B cell (primary cell): Measurements from ENCODE around the gene IL1A. TPM values are rescaled to one million over a fixed set of nuclear protein-coding genes. Genes with fewer than 3 reads are reported as not detected.

Experiments used
- ATAC-seq: fragments of 200-7000 bp; cut with Tn5 transposase; one replicate; pipeline ENCODE4 v1.10.0; 2021; ENCODE audit warnings: low read depth, mild to moderate bottlenecking, moderate number of reproducible peaks, moderate library complexity
- CTCF ChIA-PET: fragments of 350-600 bp; sonication (Branson Sonifier 250); formaldehyde crosslinking; loops from one replicate; lab custom pipeline; 2021; ENCODE audit warnings: antibody characterized with exemption, inconsistent platforms; lab: Charles Lee
- POLR2A ChIA-PET: fragments of 350-600 bp; sonication (Branson Sonifier 250); formaldehyde crosslinking; loops from one replicate; lab custom pipeline; 2021; ENCODE audit warnings: antibody characterized with exemption; lab: Charles Lee
- DNase-seq: peaks from one replicate; pipeline ENCODE4 v3.0.0; 2013
- H2AFZ ChIP-seq: 2 replicates; pipeline ENCODE4 v1.6.1; 2012; ENCODE audit warnings: mild to moderate bottlenecking, low read depth, low read length; ENCODE audit not compliant: insufficient read depth, poor library complexity, severe bottlenecking
- H3K27ac ChIP-seq, 2 donors: 1 replicate in 1 of 2; 2 replicates in 1 of 2; pipeline ENCODE4 v1.5.1; 2012 to 2013; ENCODE audit warnings: low read length in 2 of 2, mild to moderate bottlenecking in 2 of 2, moderate library complexity in 1 of 2
- H3K27me3 ChIP-seq, 4 experiments: fragments of 200-600 bp in 1 of 4; sonication (generic) in 1 of 4; replicated peaks in 1 of 4; 1 replicate in 2 of 4; 2 replicates in 2 of 4; pipeline versions ENCODE4 v1.6.1 to v1.7.0; 2013 to 2016; ENCODE audit warnings: low read length in 3 of 4, mild to moderate bottlenecking in 2 of 4, mixed read lengths in 1 of 4, moderate library complexity in 1 of 4; ENCODE audit not compliant: insufficient read depth in 4 of 4, control insufficient read depth in 3 of 4; ENCODE audit errors: control extremely low read depth in 1 of 4
- H3K36me3 ChIP-seq, 2 experiments: replicated peaks in 1 of 2; 1 replicate in 1 of 2; 2 replicates in 1 of 2; pipeline versions ENCODE4 v1.6.1 to v1.7.1; 2013; ENCODE audit warnings: low read length in 1 of 2; ENCODE audit not compliant: insufficient read depth in 2 of 2, control insufficient read depth in 1 of 2; ENCODE audit errors: control extremely low read depth in 1 of 2, extremely low read depth in 1 of 2
- H3K4me1 ChIP-seq, 2 donors: fragments of 200-600 bp in 1 of 2; sonication (generic) in 1 of 2; 1 replicate in 1 of 2; 2 replicates in 1 of 2; pipeline versions ENCODE4 v1.5.1 to v1.6.1; 2013 to 2017; ENCODE audit warnings: low read length in 2 of 2; ENCODE audit not compliant: control insufficient read depth in 2 of 2, insufficient read depth in 2 of 2
- H3K4me2 ChIP-seq: replicated peaks from 2 replicates; pipeline ENCODE3; 2012; ENCODE audit warnings: mild to moderate bottlenecking, low read depth, low read length; ENCODE audit not compliant: poor library complexity, severe bottlenecking
- H3K4me3 ChIP-seq, 5 experiments: fragments of 200-600 bp in 1 of 5; sonication (generic) in 1 of 5; 1 replicate in 3 of 5; 2 replicates in 2 of 5; pipeline versions ENCODE4 v1.5.1 to v1.7.0; 2011 to 2016; ENCODE audit warnings: low read length in 4 of 5, mild to moderate bottlenecking in 4 of 5, low read depth in 2 of 5, control low read depth in 1 of 5, moderate library complexity in 1 of 5; ENCODE audit not compliant: insufficient read depth in 1 of 5; ENCODE audit errors: control extremely low read depth in 1 of 5, extremely low read depth in 1 of 5
- H3K79me2 ChIP-seq: fragments of 200-600 bp; sonication (generic); one replicate; pipeline ENCODE4 v1.6.0; 2016; ENCODE audit warnings: low read length; ENCODE audit not compliant: control insufficient read depth, insufficient read depth
- H3K9ac ChIP-seq: fragments of 200-600 bp; sonication (generic); 2 replicates; pipeline ENCODE4 v1.6.1; 2017; ENCODE audit warnings: mild to moderate bottlenecking, low read length, moderate library complexity
- H3K9me3 ChIP-seq, 3 donors: one replicate each; pipeline versions ENCODE4 v1.6.1 to v1.7.1; 2013; ENCODE audit warnings: low read length in 2 of 3; ENCODE audit not compliant: control insufficient read depth in 2 of 3, insufficient read depth in 1 of 3; ENCODE audit errors: control extremely low read depth in 1 of 3
- H4K20me1 ChIP-seq: 2 replicates; pipeline ENCODE4 v1.6.0; 2012; ENCODE audit warnings: mild to moderate bottlenecking, low read length; ENCODE audit not compliant: insufficient read depth, control insufficient read depth, poor library complexity, severe bottlenecking
- H3K27ac Mint-ChIP-seq: one replicate; pipeline ENCODE4 v1.8.0; 2021; ENCODE audit warnings: mixed read lengths
- H3K27me3 Mint-ChIP-seq: one replicate; pipeline ENCODE4 v1.8.0; 2021; ENCODE audit warnings: mixed read lengths
- H3K4me1 Mint-ChIP-seq: one replicate; pipeline ENCODE4 v1.8.0; 2021; ENCODE audit warnings: mixed read lengths
- H3K4me3 Mint-ChIP-seq: one replicate; pipeline ENCODE4 v1.8.0; 2021; ENCODE audit warnings: mixed read lengths
- H3K9me3 Mint-ChIP-seq: one replicate; pipeline ENCODE4 v1.8.0; 2022; ENCODE audit warnings: mixed read lengths; ENCODE audit not compliant: insufficient read depth
- EZH2 ChIP-seq: IDR thresholded peaks from 2 replicates; pipeline ENCODE4 v1.6.1; 2012; ENCODE audit warnings: borderline replicate concordance, low read depth, mild to moderate bottlenecking, moderate library complexity, low read length; ENCODE audit not compliant: insufficient read depth, poor library complexity, severe bottlenecking
- whole genome bisulfite sequencing: methylation state at CpG from one replicate; pipeline ENCODE4 v1.1.5; 2013; ENCODE audit warnings: missing lambda C conversion rate; ENCODE audit not compliant: insufficient coverage; 5-methylcytosine and 5-hydroxymethylcytosine counted together
- intact Hi-C: fragments of 100-400 bp; cut with micrococcal nuclease; formaldehyde crosslinking; loops from one replicate; pipeline ENCODE4 v1.10.0; 2022
- polyA plus RNA-seq: library from polyadenylated mRNA; depleted of rRNA; stranded (reverse); fragments of >200 nt; gene quantifications from 2 replicates; pipeline ENCODE4 v1.2.3, GENCODE V29; 2012
- total RNA-seq, 2 donors: library from RNA; stranded (reverse); fragments of 120-200 nt in 1 of 2; gene quantifications; 1 replicate in 1 of 2; 2 replicates in 1 of 2; pipeline versions ENCODE4 v1.2.3 to v1.2.4, GENCODE V29; 2013 to 2022
- TF ChIP-seq, protein P1 (sequence below): fragments of 200-600 bp; IDR thresholded peaks from one replicate; pipeline ENCODE4 v1.8.0; 2022; ENCODE audit warnings: antibody characterized with exemption, mild to moderate bottlenecking

Gene IL1A
- total and polyA plus RNA-seq, 2 donors (not counting 1 experiment from before 2014, with no cell fraction given), result 0.15 TPM; not detected in 1

- no peak overlapping the region for H2AFZ ChIP-seq
- TF ChIP-seq EZH2, result no peak
- TF ChIP-seq, protein P1, sequence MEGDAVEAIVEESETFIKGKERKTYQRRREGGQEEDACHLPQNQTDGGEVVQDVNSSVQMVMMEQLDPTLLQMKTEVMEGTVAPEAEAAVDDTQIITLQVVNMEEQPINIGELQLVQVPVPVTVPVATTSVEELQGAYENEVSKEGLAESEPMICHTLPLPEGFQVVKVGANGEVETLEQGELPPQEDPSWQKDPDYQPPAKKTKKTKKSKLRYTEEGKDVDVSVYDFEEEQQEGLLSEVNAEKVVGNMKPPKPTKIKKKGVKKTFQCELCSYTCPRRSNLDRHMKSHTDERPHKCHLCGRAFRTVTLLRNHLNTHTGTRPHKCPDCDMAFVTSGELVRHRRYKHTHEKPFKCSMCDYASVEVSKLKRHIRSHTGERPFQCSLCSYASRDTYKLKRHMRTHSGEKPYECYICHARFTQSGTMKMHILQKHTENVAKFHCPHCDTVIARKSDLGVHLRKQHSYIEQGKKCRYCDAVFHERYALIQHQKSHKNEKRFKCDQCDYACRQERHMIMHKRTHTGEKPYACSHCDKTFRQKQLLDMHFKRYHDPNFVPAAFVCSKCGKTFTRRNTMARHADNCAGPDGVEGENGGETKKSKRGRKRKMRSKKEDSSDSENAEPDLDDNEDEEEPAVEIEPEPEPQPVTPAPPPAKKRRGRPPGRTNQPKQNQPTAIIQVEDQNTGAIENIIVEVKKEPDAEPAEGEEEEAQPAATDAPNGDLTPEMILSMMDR, result no peak
- no peaks in the 10 kb centered on the region for H4K20me1 ChIP-seq
- H3K4me3 ChIP-seq, result no peak overlapping the region
- H3K4me2 ChIP-seq, result no peak overlapping the region
- H3K27ac ChIP-seq, result no peak overlapping the region
- H3K36me3 ChIP-seq, result no peaks in the 10 kb centered on the region
- WGBS, result 45% methylated on average over 5 of the region's 8 CpGs
- H3K79me2 ChIP-seq, result no peaks in the 10 kb centered on the region
- no peaks in the 10 kb centered on the region for H3K9me3 ChIP-seq
- DNase-seq (no peak), ATAC-seq (no peak)
- POLR2A ChIA-PET, result no interaction called here
- H3K4me1 ChIP-seq, result no peaks in the 10 kb centered on the region
- no peak overlapping the region for H3K9ac ChIP-seq
- no peaks in the 10 kb centered on the region for H3K27me3 ChIP-seq
- H3K27me3 Mint-ChIP-seq, result no peaks in the 10 kb centered on the region
- H3K4me1 Mint-ChIP-seq, result peaks cover 4% of the 10 kb centered on the region
- CTCF ChIA-PET, result no interaction called here
- H3K27ac Mint-ChIP-seq, result no peak overlapping the region
- H3K4me3 Mint-ChIP-seq, result no peak overlapping the region
- no peaks in the 10 kb centered on the region for H3K9me3 Mint-ChIP-seq
- intact Hi-C loops, result no loop called here
These were observed 15.0 kb upstream of the IL1A start for GRCh38 chr2:112798979-112799975.

DNA sequence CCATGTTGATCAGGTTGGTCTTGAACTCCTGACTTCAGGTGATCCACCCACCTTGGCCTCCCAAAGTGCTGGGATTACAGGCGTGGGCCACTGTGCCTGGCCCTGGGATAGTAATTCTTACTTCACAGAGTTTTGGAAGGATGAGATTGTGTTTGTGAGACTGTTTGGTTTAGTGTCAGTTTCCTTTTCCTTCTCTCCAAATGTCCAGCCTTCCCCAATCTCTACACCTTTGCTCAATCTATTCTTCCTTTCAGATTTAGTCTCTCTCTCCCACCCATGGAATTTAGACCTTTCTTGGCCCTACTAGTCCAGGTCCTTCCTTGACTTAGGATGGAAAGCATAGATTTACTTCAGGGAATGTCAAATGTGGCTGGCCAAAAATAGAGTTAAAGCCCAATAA is 12.2 kb upstream of the IL1A start:
- H3K79me2 ChIP-seq, result no peaks in the 10 kb centered on the region
- H3K27me3 Mint-ChIP-seq, result no peaks in the 10 kb centered on the region
- H3K4me1 Mint-ChIP-seq, result peaks cover 14% of the 10 kb centered on the region
- no peak overlapping the region for H3K4me3 ChIP-seq
- no peaks in the 10 kb centered on the region for H3K27me3 ChIP-seq
- H3K4me3 Mint-ChIP-seq, result no peak overlapping the region
- no peak for TF ChIP-seq EZH2
- TF ChIP-seq, protein P1, result no peak
- no peak overlapping the region for H3K4me2 ChIP-seq
- H2AFZ ChIP-seq, result no peak overlapping the region
- no CpG with 5 or more reads among the region's 1 CpG for WGBS
- CTCF ChIA-PET, result no interaction called here
- ATAC-seq, result no peak
- no peak overlapping the region for H3K27ac Mint-ChIP-seq
- H3K4me1 ChIP-seq, result peaks cover 0 to 2% of the 10 kb centered on the region in 2 donors
- no peaks in the 10 kb centered on the region for H4K20me1 ChIP-seq
- H3K9ac ChIP-seq, result no peak overlapping the region
- no peak overlapping the region for H3K27ac ChIP-seq
- intact Hi-C loops, result no loop called here
- no peaks in the 10 kb centered on the region for H3K9me3 Mint-ChIP-seq
- H3K9me3 ChIP-seq, result no peaks in the 10 kb centered on the region
- no peaks in the 10 kb centered on the region for H3K36me3 ChIP-seq
- DNase-seq, result no peak
- POLR2A ChIA-PET, result interaction anchor here (0.7 kb wide), 1 partner anchor 1673 kb away, joined by 3 read pairs; no protein-coding TSS in a partner anchor
